ENCODE results near the gene SLC17A9.
"Not testable (repeated sequence)": the region's sequence is repeated elsewhere in the genome, so short reads cannot be mapped to it uniquely, and the experiment has no call there.

The SLC17A9 gene

GRCh38 chr20:62957136-62958117 is 4.9 kb downstream of the SLC17A9 start:
- no peak for DNase-seq

- DNase-seq: no peak
Measured at GRCh38 chr20:62958388-62959100, 6.0 kb downstream of the SLC17A9 start.

GRCh38 chr20:62959101-62959971 is 6.8 kb downstream of the SLC17A9 start:
- DNase-seq: no peak

GRCh38 chr20:62959998-62960436 is 7.5 kb downstream of the SLC17A9 start:
- DNase-seq: no peak

- DNase-seq: not testable (repeated sequence)
Measured at GRCh38 chr20:62960446-62961309, 8.2 kb downstream of the SLC17A9 start.

- DNase-seq: no peak
Measured at GRCh38 chr20:62961310-62961783, 8.8 kb downstream of the SLC17A9 start.

- DNase-seq: no peak
Measured at GRCh38 chr20:62961799-62962198, 9.3 kb downstream of the SLC17A9 start.

GRCh38 chr20:62962221-62962879 is 9.8 kb downstream of the SLC17A9 start:
- DNase-seq: no peak

GRCh38 chr20:62962891-62963613 is 10.5 kb downstream of the SLC17A9 start:
- no peak for DNase-seq

- DNase-seq: no peak
Measured at GRCh38 chr20:62963614-62964397, 11.3 kb downstream of the SLC17A9 start.

GRCh38 chr20:62964700-62965099 is 12.2 kb downstream of the SLC17A9 start:
- no peak for DNase-seq

- DNase-seq: no peak
Measured at GRCh38 chr20:62965363-62965771, 12.9 kb downstream of the SLC17A9 start.

GRCh38 chr20:62966212-62967148 is 14.0 kb downstream of the SLC17A9 start:
- no peak for DNase-seq

GRCh38 chr20:62967149-62967501 is 14.6 kb downstream of the SLC17A9 start:
- no peak for DNase-seq

- DNase-seq: no peak
Measured at GRCh38 chr20:62967628-62968351, 15.3 kb downstream of the SLC17A9 start.

- no peak for DNase-seq
Measured at GRCh38 chr20:62968378-62969178, 16.1 kb downstream of the SLC17A9 start.

Data from CD4-positive, alpha-beta T cell treated with Interleukin-12 subunit alpha and Interleukin-12 subunit beta, for 1 hour (primary cell).